Endothelial cell of umbilical vein (primary cell): Measurements from ENCODE around the gene TNIK.
"Not testable (repeated sequence)": the region's sequence is repeated elsewhere in the genome, so short reads cannot be mapped to it uniquely, and the experiment has no call there.

ENCODE experiments used
- EZH2 ChIP-seq: IDR thresholded peaks from 2 replicates; pipeline ENCODE4 v1.6.1; 2012; ENCODE audit warnings: borderline replicate concordance, low read depth, mild to moderate bottlenecking, moderate library complexity, low read length, inconsistent platforms; ENCODE audit not compliant: severe bottlenecking
- FOS ChIP-seq: IDR thresholded peaks from 2 replicates; pipeline ENCODE4 v1.6.1; 2011; ENCODE audit warnings: mild to moderate bottlenecking, low read length, moderate library complexity, borderline replicate concordance; ENCODE audit not compliant: insufficient read depth
- JUN ChIP-seq: IDR thresholded peaks from 2 replicates; pipeline ENCODE4 v1.6.1; 2011; ENCODE audit warnings: borderline replicate concordance, low read depth; ENCODE audit not compliant: insufficient read length, insufficient read depth
- TF ChIP-seq, protein P1 (sequence below), 2 donors: IDR thresholded peaks; 1 replicate in 1 of 2; 2 replicates in 1 of 2; pipeline ENCODE4 v1.5.1; 2011; ENCODE audit warnings: low read length in 2 of 2, mild to moderate bottlenecking in 2 of 2, moderate library complexity in 2 of 2, control low read depth in 1 of 2, inconsistent platforms in 1 of 2, low read depth in 1 of 2; ENCODE audit not compliant: insufficient read depth in 1 of 2; ENCODE audit errors: extremely low read depth in 1 of 2
- TF ChIP-seq, protein P2 (sequence below): IDR thresholded peaks from 2 replicates; pipeline ENCODE4 v1.6.1; 2011; ENCODE audit not compliant: insufficient read depth, insufficient read length

DNA sequence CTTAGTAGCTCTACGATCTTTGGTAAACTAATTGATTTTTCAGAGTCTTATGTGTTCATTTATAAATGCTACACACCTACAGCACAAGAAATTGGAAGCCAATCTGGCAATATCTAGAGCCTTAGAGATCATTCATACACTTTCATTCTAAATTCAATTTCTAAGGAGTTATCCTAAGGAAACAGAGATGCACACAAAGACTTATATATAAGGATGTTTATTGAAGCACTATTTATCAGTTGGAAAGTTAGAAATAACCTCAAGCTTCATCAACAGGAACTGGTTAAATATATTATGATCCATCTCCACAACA, 12.7 kb downstream of the TNIK start:
- TF ChIP-seq, protein P1, sequence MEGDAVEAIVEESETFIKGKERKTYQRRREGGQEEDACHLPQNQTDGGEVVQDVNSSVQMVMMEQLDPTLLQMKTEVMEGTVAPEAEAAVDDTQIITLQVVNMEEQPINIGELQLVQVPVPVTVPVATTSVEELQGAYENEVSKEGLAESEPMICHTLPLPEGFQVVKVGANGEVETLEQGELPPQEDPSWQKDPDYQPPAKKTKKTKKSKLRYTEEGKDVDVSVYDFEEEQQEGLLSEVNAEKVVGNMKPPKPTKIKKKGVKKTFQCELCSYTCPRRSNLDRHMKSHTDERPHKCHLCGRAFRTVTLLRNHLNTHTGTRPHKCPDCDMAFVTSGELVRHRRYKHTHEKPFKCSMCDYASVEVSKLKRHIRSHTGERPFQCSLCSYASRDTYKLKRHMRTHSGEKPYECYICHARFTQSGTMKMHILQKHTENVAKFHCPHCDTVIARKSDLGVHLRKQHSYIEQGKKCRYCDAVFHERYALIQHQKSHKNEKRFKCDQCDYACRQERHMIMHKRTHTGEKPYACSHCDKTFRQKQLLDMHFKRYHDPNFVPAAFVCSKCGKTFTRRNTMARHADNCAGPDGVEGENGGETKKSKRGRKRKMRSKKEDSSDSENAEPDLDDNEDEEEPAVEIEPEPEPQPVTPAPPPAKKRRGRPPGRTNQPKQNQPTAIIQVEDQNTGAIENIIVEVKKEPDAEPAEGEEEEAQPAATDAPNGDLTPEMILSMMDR (IDR thresholded peaks at IDR 0.05; ENCODE audit: extremely low read depth in 1 of 2, insufficient read depth in 1 of 2, low read depth in 1 of 2, low read length in 2 of 2) = not testable (repeated sequence)
- TF ChIP-seq EZH2, FOS, JUN: not testable (repeated sequence)
- TF ChIP-seq, protein P2, sequence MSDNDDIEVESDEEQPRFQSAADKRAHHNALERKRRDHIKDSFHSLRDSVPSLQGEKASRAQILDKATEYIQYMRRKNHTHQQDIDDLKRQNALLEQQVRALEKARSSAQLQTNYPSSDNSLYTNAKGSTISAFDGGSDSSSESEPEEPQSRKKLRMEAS = not testable (repeated sequence)
